IPS DF 19.7 (cell line): ENCODE measurements around the gene ULK4.

Source experiments
- DNase-seq: peaks from one replicate; pipeline ENCODE4 v3.0.0-alpha.2; 2013; ENCODE audit warnings: low read depth, low spot score

ULK4 gene

GRCh38 chr3:41365973-41366372, 595.9 kb downstream of the ULK4 start:
- no peak for DNase-seq

GRCh38 chr3:41364736-41365135, 597.2 kb downstream of the ULK4 start:
- no peak for DNase-seq

- DNase-seq, result no peak
These were observed 597.9 kb downstream of the ULK4 start for GRCh38 chr3:41363830-41364523.

GRCh38 chr3:41362638-41363559, 599.0 kb downstream of the ULK4 start:
- DNase-seq, result peak; percentile 68

- no peak for DNase-seq
These were observed 604.6 kb downstream of the ULK4 start for GRCh38 chr3:41357271-41357670.

- DNase-seq, result no peak
These were observed 605.1 kb downstream of the ULK4 start for GRCh38 chr3:41356775-41357174.

GRCh38 chr3:41352510-41352909, 609.4 kb downstream of the ULK4 start:
- DNase-seq, result no peak

- no peak for DNase-seq
These were observed 611.5 kb downstream of the ULK4 start for GRCh38 chr3:41350441-41350840.

GRCh38 chr3:41348401-41348800, 613.5 kb downstream of the ULK4 start:
- DNase-seq, result no peak

- no peak for DNase-seq
These were observed 615.1 kb downstream of the ULK4 start for GRCh38 chr3:41346698-41347270.

GRCh38 chr3:41345788-41346187, 616.1 kb downstream of the ULK4 start:
- no peak for DNase-seq

- DNase-seq, result no peak
These were observed 622.1 kb downstream of the ULK4 start for GRCh38 chr3:41339758-41340157.

- no peak for DNase-seq
These were observed 623.6 kb downstream of the ULK4 start for GRCh38 chr3:41338276-41338675.

GRCh38 chr3:41334426-41334825, 627.5 kb downstream of the ULK4 start:
- DNase-seq, result no peak

GRCh38 chr3:41331041-41331440, 630.9 kb downstream of the ULK4 start:
- DNase-seq, result no peak

- DNase-seq, result no peak
These were observed 631.4 kb downstream of the ULK4 start for GRCh38 chr3:41330465-41330864.

- no peak for DNase-seq
These were observed 632.0 kb downstream of the ULK4 start for GRCh38 chr3:41329881-41330280.

- no peak for DNase-seq
These were observed 633.0 kb downstream of the ULK4 start for GRCh38 chr3:41328926-41329325.

GRCh38 chr3:41327718-41328117, 634.2 kb downstream of the ULK4 start:
- no peak for DNase-seq

- no peak for DNase-seq
These were observed 637.8 kb downstream of the ULK4 start for GRCh38 chr3:41324156-41324475.

GRCh38 chr3:41323467-41324155, 638.3 kb downstream of the ULK4 start:
- no peak for DNase-seq

- DNase-seq, result no peak
These were observed 640.3 kb downstream of the ULK4 start for GRCh38 chr3:41321642-41321980.
